ENCODE results near the gene KCTD3. TPM values are rescaled to one million over a fixed set of nuclear protein-coding genes. Genes with fewer than 3 reads are reported as not detected.

The KCTD3 gene
- total RNA-seq, 1 experiment from 2014 or later, result 50.7 TPM

DNA sequence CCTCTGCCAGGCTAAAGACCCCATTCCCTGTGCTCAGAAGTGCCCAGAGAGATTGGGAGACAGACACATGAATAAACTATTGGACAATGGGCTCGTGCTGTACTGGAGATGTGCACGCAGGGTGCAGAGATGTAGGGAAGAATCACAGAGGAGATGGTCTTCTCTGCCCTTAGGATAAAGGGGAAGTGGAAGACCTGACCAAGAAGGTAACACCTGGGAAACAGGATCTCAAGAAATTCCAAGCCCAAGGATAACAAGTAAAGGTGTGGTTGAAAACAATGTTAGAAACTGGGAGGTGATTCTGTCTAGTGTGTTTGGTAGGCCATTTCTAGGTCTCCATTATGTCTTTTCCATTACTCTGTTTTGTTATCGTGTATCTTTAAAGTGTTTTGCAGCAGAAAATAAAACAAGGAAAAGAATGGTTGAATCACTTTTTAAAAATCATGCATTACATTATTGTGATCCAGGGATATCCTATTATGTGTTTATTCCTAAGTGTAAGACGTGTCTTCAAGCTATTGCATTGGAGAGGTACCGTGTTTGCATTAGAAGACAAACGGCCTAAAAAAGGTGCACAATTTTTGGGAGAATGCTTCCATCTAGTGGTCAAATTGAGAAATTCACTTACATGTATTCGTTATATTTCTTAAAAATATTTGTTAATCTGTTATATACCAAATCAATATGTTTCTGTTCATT is 40.8 kb upstream of the KCTD3 start:
- H3K4me1 Mint-ChIP-seq (ENCODE audit: low read depth, unreplicated experiment), result no peaks in the 10 kb centered on the region
- no peaks in the 10 kb centered on the region for H3K27me3 Mint-ChIP-seq (ENCODE audit: insufficient read depth, unreplicated experiment)
- H3K4me3 Mint-ChIP-seq (ENCODE audit: unreplicated experiment), result no peak overlapping the region
- Histone ChIP-seq H3K27me3 (replicated peaks; ENCODE audit: control insufficient read depth, insufficient read depth, low read length) (no peaks in the 10 kb centered on the region), H3K4me3 (ENCODE audit: low read depth, low read length) (no peak overlapping the region), H3K9me3 (no peaks in the 10 kb centered on the region), H3K36me3 (ENCODE audit: control insufficient read depth, insufficient read depth, low read length) (no peaks in the 10 kb centered on the region), H3K4me1 (peaks cover 7% of the 10 kb centered on the region; the same call in 1 of the 2 replicates)
- no peaks in the 10 kb centered on the region for H3K9me3 Mint-ChIP-seq (ENCODE audit: unreplicated experiment)
- intact Hi-C loops (cut with micrococcal nuclease; ENCODE audit: unreplicated experiment), result loop anchor here (1.0 to 10.0 kb wide), 5 partner anchors 81 to 868 kb away; no protein-coding TSS in a partner anchor
- no TSS peak for BruUV-seq (replicated peaks)
- H3K27ac Mint-ChIP-seq (ENCODE audit: unreplicated experiment), result no peak overlapping the region
- TF ChIP-seq CTCF (IDR thresholded peaks at IDR 0.05; ENCODE audit: insufficient read depth in 1 of 2, low read depth in 1 of 2, low read length in 1 of 2, severe bottlenecking in 1 of 2, unreplicated experiment in 1 of 2), result peak; percentile 51 to 73
- no peaks in the 10 kb centered on the region for H3K36me3 Mint-ChIP-seq (ENCODE audit: insufficient read depth, unreplicated experiment)
- peak in 1 of 2 experiments; percentile 29 for DNase-seq
- CTCF ChIA-PET, result interaction anchor here (0.7 kb wide), 1 partner anchor 345 kb away, joined by 3 read pairs; no protein-coding TSS in a partner anchor
- POLR2A ChIA-PET, result no interaction called here

- Histone ChIP-seq H3K4me1 (peaks cover 7% of the 10 kb centered on the region; the same call in 1 of the 2 replicates), H3K27me3 (replicated peaks; ENCODE audit: control insufficient read depth, insufficient read depth, low read length) (no peaks in the 10 kb centered on the region), H3K4me3 (ENCODE audit: low read depth, low read length) (no peak overlapping the region), H3K9me3 (no peaks in the 10 kb centered on the region), H3K36me3 (ENCODE audit: control insufficient read depth, insufficient read depth, low read length) (no peaks in the 10 kb centered on the region)
- Mint-ChIP-seq H3K4me1 (ENCODE audit: low read depth, unreplicated experiment) (no peaks in the 10 kb centered on the region), H3K27ac (ENCODE audit: unreplicated experiment) (no peak overlapping the region), H3K36me3 (ENCODE audit: insufficient read depth, unreplicated experiment) (no peaks in the 10 kb centered on the region), H3K27me3 (ENCODE audit: insufficient read depth, unreplicated experiment) (no peaks in the 10 kb centered on the region), H3K9me3 (ENCODE audit: unreplicated experiment) (no peaks in the 10 kb centered on the region), H3K4me3 (ENCODE audit: unreplicated experiment) (no peak overlapping the region)
- DNase-seq, result no peak
- intact Hi-C loops (cut with micrococcal nuclease; ENCODE audit: unreplicated experiment), result loop anchor here (1.0 to 10.0 kb wide), 5 partner anchors 80 to 868 kb away; no protein-coding TSS in a partner anchor
- BruUV-seq (replicated peaks), result no TSS peak
- no peak for TF ChIP-seq CTCF (IDR thresholded peaks at IDR 0.05; ENCODE audit: insufficient read depth in 1 of 2, low read depth in 1 of 2, low read length in 1 of 2, severe bottlenecking in 1 of 2, unreplicated experiment in 1 of 2)
- ChIA-PET CTCF (no interaction called here), POLR2A (no interaction called here)
Measured at GRCh38 chr1:215526846-215527151, 40.3 kb upstream of the KCTD3 start.

DNA sequence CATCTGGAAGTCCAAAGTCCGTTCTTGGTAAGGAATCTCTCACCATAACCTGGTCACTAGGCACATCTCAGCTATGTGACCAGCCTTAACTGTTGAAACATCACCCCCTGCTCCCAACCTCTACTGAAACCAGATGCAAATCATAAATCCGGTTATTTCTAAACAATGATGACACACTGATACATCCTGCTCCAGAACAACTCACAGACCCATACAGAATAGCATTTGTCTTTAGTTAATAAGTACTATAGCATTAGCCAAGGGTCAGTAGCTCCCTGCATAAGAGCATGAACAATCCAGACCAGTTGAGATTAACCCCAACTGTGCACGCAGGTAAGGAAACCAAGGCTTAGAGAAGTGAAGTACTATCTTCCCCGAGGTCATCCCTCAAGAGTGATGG is 38.0 kb upstream of the KCTD3 start:
- no peaks in the 10 kb centered on the region for H3K4me1 Mint-ChIP-seq (ENCODE audit: low read depth, unreplicated experiment)
- CTCF ChIA-PET, result no interaction called here
- intact Hi-C loops (cut with micrococcal nuclease; ENCODE audit: unreplicated experiment), result loop anchor here (10.0 kb wide), 2 partner anchors 454 to 574 kb away; no protein-coding TSS in a partner anchor
- Histone ChIP-seq H3K4me3 (ENCODE audit: low read depth, low read length) (no peak overlapping the region), H3K4me1 (peaks cover 2% of the 10 kb centered on the region; the same call in 1 of the 2 replicates), H3K27me3 (replicated peaks; ENCODE audit: control insufficient read depth, insufficient read depth, low read length) (no peaks in the 10 kb centered on the region), H3K36me3 (ENCODE audit: control insufficient read depth, insufficient read depth, low read length) (no peaks in the 10 kb centered on the region), H3K9me3 (peaks cover 5% of the 10 kb centered on the region; the same call in 1 of the 2 replicates)
- no peak for TF ChIP-seq CTCF (IDR thresholded peaks at IDR 0.05; ENCODE audit: insufficient read depth in 1 of 2, low read depth in 1 of 2, low read length in 1 of 2, severe bottlenecking in 1 of 2, unreplicated experiment in 1 of 2)
- no peaks in the 10 kb centered on the region for H3K36me3 Mint-ChIP-seq (ENCODE audit: insufficient read depth, unreplicated experiment)
- BruUV-seq (replicated peaks), result no TSS peak
- no peak overlapping the region for H3K4me3 Mint-ChIP-seq (ENCODE audit: unreplicated experiment)
- no peaks in the 10 kb centered on the region for H3K9me3 Mint-ChIP-seq (ENCODE audit: unreplicated experiment)
- POLR2A ChIA-PET, result no interaction called here
- DNase-seq, result no peak
- H3K27ac Mint-ChIP-seq (ENCODE audit: unreplicated experiment), result no peak overlapping the region
- H3K27me3 Mint-ChIP-seq (ENCODE audit: insufficient read depth, unreplicated experiment), result no peaks in the 10 kb centered on the region
